IPS-18a (cell line): ENCODE measurements around the gene HSFX1.
"Not testable (repeated sequence)": the region's sequence is repeated elsewhere in the genome, so short reads cannot be mapped to it uniquely, and the experiment has no call there.

Experiments used
- H3K27ac ChIP-seq: one replicate; pipeline ENCODE4 v1.5.1; 2013; ENCODE audit warnings: low read length
- H3K27me3 ChIP-seq: one replicate; pipeline ENCODE4 v1.6.1; 2013; ENCODE audit warnings: mild to moderate bottlenecking, low read length; ENCODE audit not compliant: control insufficient read depth, insufficient read depth
- H3K36me3 ChIP-seq: one replicate; pipeline ENCODE4 v1.6.1; 2013; ENCODE audit warnings: low read depth, low read length; ENCODE audit not compliant: control insufficient read depth
- H3K4me1 ChIP-seq: one replicate; pipeline ENCODE4 v1.6.1; 2013; ENCODE audit warnings: low read depth, low read length; ENCODE audit not compliant: control insufficient read depth
- H3K4me3 ChIP-seq: one replicate; pipeline ENCODE4 v1.5.1; 2013; ENCODE audit warnings: low read length
- H3K9ac ChIP-seq: one replicate; pipeline ENCODE4 v1.6.1; 2013; ENCODE audit warnings: mild to moderate bottlenecking, low read length, moderate library complexity
- H3K9me3 ChIP-seq: one replicate; pipeline ENCODE4 v1.6.1; 2013; ENCODE audit warnings: low read depth, low read length; ENCODE audit not compliant: control insufficient read depth

The HSFX1 gene

DNA sequence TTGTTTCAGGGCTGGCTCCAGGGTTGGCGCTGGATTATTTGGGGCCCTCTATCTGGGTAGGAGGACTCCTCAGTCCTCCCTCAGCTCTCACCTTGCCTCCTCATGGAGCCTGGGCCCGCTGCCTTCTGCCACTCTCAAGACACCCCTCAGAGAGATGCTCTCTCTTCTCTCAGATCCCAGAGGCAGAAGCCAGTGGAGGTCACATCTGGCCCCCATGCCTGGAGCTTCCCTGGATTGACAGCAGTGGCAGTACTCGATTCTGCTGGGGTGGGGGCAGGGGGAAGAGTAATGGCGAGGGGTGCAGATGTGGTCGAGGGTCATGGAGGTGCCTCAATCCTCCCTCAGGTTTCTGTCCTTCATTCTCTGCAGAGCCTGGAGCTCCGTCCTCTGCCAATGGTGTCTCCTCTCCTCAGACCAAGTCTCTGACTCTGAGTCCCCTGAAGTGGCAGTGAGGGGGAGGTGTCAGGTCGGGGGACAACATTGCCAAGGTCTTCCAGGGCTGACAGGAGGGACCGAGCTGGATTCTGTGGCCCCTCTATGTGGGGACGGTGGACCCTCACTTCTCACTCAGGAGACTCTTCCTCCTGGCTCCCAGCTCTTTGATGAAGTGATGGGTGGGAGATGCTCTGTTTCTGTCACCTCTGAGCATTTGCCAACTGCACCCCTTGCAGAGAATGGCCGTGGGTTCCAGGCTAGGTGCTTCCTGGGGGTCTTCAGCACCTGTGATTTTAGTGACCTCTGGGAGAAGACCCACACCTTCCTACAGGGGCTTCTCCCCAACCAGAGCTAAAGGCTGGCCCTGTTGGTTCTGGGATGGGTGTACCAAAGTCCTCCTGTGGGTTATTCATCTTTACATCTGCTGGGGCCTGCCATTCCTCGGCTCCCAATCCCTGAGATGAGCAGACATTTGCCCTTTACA, 10.9 kb upstream of the HSFX1 start:
- Histone ChIP-seq H3K27ac (no peak overlapping the region), H3K9ac (no peak overlapping the region), H3K9me3 (peaks cover 1% of the 10 kb centered on the region), H3K4me1 (no peaks in the 10 kb centered on the region), H3K4me3 (no peak overlapping the region), H3K36me3 (no peaks in the 10 kb centered on the region), H3K27me3 (no peaks in the 10 kb centered on the region)

DNA sequence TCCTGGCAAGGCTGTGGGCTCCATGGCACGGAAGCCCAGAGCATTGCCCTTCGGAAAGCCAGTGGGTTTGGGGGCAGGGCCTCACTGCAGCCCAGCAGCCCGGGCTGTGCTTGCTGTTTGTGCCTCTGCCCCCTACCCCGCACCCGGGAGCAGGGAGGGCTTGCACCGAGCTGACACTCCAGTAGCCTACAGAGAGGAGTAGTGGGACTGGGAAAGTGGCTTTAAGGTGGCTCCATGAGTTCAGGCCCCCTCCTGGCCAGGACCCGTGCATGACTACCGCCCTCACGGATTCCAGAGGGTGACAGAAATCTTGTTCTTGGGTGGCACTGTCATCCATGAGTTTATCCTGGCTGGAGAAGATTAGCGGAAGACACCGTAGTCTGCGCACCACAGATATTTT, 3.5 kb upstream of the HSFX1 start:
- H3K27ac ChIP-seq, H3K9ac ChIP-seq: not testable (repeated sequence)

DNA sequence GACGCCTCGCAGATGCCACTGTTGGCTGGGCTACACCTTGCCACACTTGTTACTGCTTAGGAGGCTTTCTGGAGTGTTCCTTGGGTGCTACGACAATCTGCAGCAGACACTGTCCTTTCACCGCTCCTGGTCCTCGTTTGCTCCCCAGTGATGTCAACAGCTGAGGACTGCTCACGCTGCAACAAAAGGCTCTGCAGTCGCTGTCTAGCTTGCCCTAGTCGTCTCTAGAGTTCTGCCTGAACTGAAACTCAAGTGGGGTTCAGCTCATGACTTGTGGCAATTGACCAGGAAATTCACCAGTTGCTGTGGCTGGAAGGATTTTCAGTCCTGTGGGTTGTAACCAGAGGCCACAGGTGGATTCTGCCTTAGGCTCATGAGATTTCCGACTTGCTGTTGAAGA, 842 bp upstream of the HSFX1 start:
- not testable (repeated sequence) for H3K27me3 ChIP-seq, H3K27ac ChIP-seq, H3K4me3 ChIP-seq, H3K9ac ChIP-seq, H3K9me3 ChIP-seq, H3K36me3 ChIP-seq, H3K4me1 ChIP-seq

More for the DNA sequence above, 3.5 kb upstream of the HSFX1 start:
- H3K9me3 ChIP-seq, H3K36me3 ChIP-seq, H3K4me3 ChIP-seq, H3K4me1 ChIP-seq, H3K27me3 ChIP-seq: not testable (repeated sequence)

DNA sequence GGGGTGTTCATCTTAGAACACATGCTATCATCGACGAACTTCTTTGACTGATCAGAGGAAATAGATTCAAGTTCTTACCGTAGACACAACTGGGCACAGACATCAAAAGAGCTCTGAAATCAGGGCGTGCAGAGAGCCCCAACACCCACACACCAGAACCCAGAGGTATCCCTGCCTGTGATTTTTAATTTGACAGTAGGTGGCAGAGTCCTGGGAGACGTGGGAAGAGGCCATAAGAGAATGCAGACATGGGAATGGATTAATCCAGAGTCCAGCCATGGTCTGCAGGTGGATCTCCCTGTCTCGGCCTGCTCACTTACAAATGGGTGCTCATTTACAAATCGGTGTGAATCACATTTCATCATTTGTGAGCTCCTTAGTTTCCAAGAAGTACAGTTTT, 4.1 kb downstream of the HSFX1 start:
- H3K27ac ChIP-seq, H3K36me3 ChIP-seq, H3K9me3 ChIP-seq, H3K4me1 ChIP-seq, H3K9ac ChIP-seq, H3K27me3 ChIP-seq, H3K4me3 ChIP-seq: not testable (repeated sequence)

DNA sequence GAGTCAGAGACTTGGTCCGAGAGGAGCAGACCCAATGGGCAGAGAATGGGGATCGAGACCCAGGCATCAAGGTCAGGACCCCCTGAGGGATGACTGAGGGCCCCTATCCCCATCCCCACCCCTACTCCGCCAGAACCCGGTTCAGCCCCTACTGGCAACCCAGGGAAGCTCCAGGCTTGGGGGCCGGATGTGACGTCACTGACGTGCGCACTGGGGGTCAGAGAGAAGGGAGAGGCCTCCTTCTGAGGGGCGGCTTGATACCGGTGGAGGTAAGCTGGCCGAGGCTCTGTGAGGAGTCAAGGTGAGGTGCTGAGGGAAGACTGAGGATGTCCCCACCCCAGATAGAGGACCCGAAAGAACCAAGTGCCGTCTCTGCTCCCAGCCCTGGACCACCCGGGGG, 7.9 kb downstream of the HSFX1 start, which contains the start of gene MAGEA9:
Gene MAGEA9, plus strand, starts transcription at position 204 of the 400 bp plus-strand sequence. CDS start 4,281 bp downstream, outside the sequence.
- H3K9ac ChIP-seq, H3K4me3 ChIP-seq, H3K4me1 ChIP-seq, H3K36me3 ChIP-seq, H3K27ac ChIP-seq, H3K27me3 ChIP-seq, H3K9me3 ChIP-seq: not testable (repeated sequence)

DNA sequence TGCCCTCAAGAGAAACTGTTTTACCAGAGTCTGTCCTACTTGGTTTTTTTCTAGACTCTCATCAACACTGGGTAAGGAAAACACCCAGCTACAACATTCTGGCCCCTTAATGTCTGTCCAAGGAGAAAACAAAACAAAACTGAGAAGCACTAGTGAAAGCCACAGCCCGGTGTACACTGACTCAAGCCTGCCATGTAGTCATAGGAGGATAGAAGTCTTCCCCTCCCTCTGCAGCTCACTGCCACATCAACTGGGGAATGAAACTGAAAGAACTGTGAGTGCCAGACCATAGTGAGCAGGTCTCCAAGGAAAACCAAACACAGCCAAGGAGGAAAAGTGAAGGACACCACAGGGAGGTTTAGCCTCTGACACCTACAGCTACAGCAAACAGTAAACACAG, 21.7 kb downstream of the HSFX1 start:
- not testable (repeated sequence) for H3K4me1 ChIP-seq, H3K27me3 ChIP-seq, H3K36me3 ChIP-seq, H3K4me3 ChIP-seq, H3K27ac ChIP-seq, H3K9me3 ChIP-seq, H3K9ac ChIP-seq

DNA sequence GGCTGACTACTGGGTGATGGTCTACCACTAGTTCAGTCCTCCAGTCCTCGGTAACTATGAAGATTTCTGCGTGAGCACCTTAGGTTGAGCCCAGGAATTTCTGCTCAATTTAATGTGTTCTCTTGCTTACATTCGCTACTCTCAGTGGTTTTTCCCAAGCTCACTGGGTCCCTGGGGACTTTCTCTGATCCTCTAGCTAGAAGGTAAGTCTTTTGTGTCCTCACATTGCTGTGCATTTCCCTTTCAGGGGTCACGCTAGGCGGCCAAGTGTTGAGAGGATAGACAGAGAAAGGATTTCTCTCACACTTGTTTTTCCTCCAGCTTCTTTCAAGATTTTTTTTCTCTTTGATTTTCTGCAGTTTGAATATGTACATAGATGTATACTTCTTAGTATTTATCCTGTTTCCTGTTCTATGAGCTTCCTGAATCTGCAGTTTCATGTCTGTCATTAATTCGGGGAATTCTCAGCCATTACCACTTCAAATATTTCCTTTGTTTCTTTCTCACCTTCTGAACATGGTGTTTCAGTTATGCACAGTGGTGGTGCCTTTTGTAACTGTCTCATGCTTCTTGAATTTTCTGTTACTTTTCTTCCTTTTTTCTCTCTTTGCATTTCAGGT, 25.3 kb downstream of the HSFX1 start:
- Histone ChIP-seq H3K4me1 (no peaks in the 10 kb centered on the region), H3K9me3 (no peaks in the 10 kb centered on the region), H3K4me3 (no peak overlapping the region), H3K27ac (no peak overlapping the region), H3K36me3 (no peaks in the 10 kb centered on the region), H3K27me3 (no peaks in the 10 kb centered on the region), H3K9ac (no peak overlapping the region)

DNA sequence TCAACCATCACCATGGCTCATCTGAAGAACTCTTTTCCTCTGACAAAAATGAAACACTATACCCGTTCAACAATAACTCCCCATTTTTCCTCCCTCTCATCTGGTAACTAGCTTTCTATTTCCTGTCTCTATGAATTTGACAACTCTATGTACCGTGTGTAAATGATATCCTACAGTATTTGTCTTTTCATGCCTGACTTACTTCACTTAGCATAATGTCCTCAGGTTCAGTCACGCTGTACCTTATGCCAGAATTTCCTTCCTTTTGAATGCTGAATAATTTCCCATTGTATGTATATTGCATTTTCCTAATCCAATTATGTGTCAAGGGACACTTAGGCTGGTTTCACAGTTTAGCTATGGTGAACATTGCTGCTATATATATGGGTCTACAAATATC, 26.1 kb downstream of the HSFX1 start:
- Histone ChIP-seq H3K4me1 (no peaks in the 10 kb centered on the region), H3K36me3 (no peaks in the 10 kb centered on the region), H3K27me3 (no peaks in the 10 kb centered on the region), H3K4me3 (no peak overlapping the region), H3K27ac (no peak overlapping the region), H3K9ac (no peak overlapping the region), H3K9me3 (no peaks in the 10 kb centered on the region)

DNA sequence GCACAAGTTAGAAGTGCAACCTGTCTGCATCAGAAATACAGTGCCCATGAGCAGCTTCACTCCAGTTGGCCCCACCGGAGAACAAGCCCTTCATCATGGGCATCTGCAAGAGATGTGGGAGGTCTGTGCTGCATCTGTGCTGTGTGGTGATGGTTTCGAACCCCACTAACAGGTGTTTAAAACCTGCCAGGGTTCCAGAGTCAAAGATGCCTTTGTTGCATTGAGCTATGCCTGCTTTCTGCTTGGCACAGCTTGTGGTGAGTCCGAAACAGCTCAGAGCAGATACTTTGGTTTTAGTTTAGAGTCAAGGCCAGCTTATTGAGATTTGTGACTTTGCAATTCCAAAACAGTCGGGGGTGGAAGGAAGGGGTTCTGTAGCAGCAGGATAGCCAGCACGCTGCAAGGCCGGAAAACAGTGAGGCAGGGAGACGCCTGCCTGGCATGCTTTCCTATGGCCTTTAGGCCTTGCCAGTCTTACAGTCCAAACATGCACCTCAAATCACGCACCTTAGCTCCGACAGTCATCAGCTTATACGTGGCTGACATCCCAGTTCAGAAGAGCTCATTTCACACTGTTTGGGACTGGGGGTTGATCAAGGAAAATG, 29.7 kb downstream of the HSFX1 start:
- H3K27me3 ChIP-seq: no peaks in the 10 kb centered on the region
- H3K9me3 ChIP-seq: no peaks in the 10 kb centered on the region
- no peak overlapping the region for H3K27ac ChIP-seq
- no peak overlapping the region for H3K9ac ChIP-seq
- H3K36me3 ChIP-seq: no peaks in the 10 kb centered on the region
- H3K4me3 ChIP-seq: no peak overlapping the region
- H3K4me1 ChIP-seq: no peaks in the 10 kb centered on the region

DNA sequence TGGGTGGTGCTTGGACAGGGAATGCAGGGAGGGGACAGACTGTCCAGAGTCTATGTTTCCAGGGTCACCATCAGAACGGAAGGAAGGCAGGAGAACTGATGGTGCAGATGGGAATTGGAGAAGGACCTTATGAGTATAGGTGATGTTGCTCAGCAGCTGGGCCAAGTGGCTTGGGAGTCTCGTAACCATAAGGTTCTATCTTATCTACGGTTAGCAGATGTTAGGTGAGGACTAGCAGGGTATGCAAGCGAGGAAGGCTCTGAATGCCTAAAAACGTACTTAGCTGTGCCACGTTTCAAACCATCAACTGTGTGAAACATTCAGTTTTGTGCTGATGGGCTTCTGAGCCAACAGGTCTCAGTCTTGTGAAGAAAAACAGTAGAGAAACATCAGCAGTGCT, 30.2 kb downstream of the HSFX1 start:
- Histone ChIP-seq H3K9me3 (no peaks in the 10 kb centered on the region), H3K4me3 (no peak overlapping the region), H3K27ac (no peak overlapping the region), H3K9ac (no peak overlapping the region), H3K36me3 (no peaks in the 10 kb centered on the region), H3K27me3 (no peaks in the 10 kb centered on the region), H3K4me1 (no peaks in the 10 kb centered on the region)

DNA sequence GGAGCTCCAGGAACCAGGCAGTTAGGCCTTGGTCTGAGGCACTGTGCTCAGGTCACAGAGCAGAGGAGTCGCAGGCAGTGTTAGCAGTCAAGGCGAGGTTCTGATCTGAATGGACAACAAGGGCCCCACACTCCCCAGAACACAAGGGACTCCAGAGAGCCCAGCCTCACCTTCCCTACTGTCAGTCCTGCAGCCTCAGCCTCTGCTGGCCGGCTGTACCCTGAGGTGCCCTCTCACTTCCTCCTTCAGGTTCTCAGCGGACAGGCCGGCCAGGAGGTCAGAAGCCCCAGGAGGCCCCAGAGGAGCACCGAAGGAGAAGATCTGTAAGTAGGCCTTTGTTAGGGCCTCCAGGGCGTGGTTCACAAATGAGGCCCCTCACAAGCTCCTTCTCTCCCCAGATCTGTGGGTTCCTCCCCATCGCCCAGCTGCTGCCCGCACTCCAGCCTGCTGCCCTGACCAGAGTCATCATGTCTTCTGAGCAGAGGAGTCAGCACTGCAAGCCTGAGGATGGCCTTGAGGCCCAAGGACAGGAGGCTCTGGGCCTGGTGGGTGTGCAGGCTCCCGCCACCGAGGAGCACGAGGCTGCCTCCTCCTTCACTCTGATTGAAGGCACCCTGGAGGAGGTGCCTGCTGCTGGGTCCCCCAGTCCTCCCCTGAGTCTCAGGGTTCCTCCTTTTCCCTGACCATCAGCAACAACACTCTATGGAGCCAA, 34.0 kb downstream of the HSFX1 start:
- Histone ChIP-seq H3K27me3 (no peaks in the 10 kb centered on the region), H3K36me3 (no peaks in the 10 kb centered on the region)

More for the DNA sequence above, 34.0 kb downstream of the HSFX1 start:
- H3K4me3 ChIP-seq: no peak overlapping the region
- H3K9me3 ChIP-seq: peaks cover 6% of the 10 kb centered on the region
- H3K27ac ChIP-seq: no peak overlapping the region
- H3K4me1 ChIP-seq: no peaks in the 10 kb centered on the region
- no peak overlapping the region for H3K9ac ChIP-seq
